SJSA1 (cell line): Measurements from ENCODE around the gene FAHD2B. TPM values are rescaled to one million over a fixed set of nuclear protein-coding genes. Genes with fewer than 3 reads are reported as not detected.
"Not testable (repeated sequence)": the region's sequence is repeated elsewhere in the genome, so short reads cannot be mapped to it uniquely, and the experiment has no call there.

Experiments
- DNase-seq, 2 experiments: peaks; one replicate each; pipeline ENCODE4 v3.0.0-alpha.2; 2015 to 2020; ENCODE audit warnings: low spot score in 2 of 2, low read depth in 1 of 2
- H3K27ac ChIP-seq: fragments of 250-450 bp; sonication (Bioruptor Pico); 2 replicates; pipeline ENCODE4 v1.5.1; 2020; ENCODE audit warnings: mild to moderate bottlenecking, moderate library complexity
- H3K27me3 ChIP-seq: fragments of 250-450 bp; sonication (Bioruptor Pico); replicated peaks from 2 replicates; pipeline ENCODE4 v1.5.1; 2020; ENCODE audit warnings: mild to moderate bottlenecking, moderate library complexity
- H3K36me3 ChIP-seq: fragments of 250-450 bp; sonication (Bioruptor Pico); 2 replicates; pipeline ENCODE4 v1.5.1; 2020; ENCODE audit warnings: mild to moderate bottlenecking
- H3K4me1 ChIP-seq: fragments of 250-450 bp; sonication (Bioruptor Pico); replicated peaks from 2 replicates; pipeline ENCODE4 v1.6.1; 2021; ENCODE audit warnings: mild to moderate bottlenecking
- H3K4me3 ChIP-seq: fragments of 250-450 bp; sonication (Bioruptor Pico); 2 replicates; pipeline ENCODE4 v1.5.1; 2020; ENCODE audit warnings: mild to moderate bottlenecking
- H3K9me3 ChIP-seq: fragments of 250-450 bp; sonication (Bioruptor Pico); replicated peaks from 2 replicates; pipeline ENCODE4 v1.5.1; 2020; ENCODE audit warnings: mild to moderate bottlenecking
- total RNA-seq: library from RNA; depleted of rRNA; stranded (reverse); fragments of >200 nt; shearing (Covaris generic); gene quantifications from 2 replicates; pipeline ENCODE4 v1.2.3, GENCODE V29; 2014; rRNA removed

Gene FAHD2B
- total RNA-seq, 1 experiment from 2014 or later: 6.8 TPM

DNA sequence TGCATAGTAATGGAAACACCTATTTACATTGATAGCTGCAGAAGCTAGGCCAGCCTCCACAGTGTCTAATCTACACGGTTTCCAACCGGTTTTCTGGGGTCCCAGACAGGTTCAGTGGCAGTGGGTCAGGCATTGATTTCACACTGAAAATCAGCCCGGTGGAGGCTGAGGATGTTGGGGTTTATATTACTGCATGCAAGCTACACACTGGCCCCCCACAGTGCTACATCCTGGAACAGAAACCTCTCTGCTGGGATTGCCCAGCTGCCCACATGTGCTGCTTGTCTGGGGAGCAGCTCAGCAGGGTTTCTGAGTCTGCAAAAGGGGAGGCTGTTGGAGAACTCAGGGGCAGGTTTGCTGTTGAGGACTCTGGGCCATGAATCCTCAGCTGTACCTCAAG lies 48.0 kb downstream of the FAHD2B start:
- not testable (repeated sequence) for H3K36me3 ChIP-seq, DNase-seq

DNA sequence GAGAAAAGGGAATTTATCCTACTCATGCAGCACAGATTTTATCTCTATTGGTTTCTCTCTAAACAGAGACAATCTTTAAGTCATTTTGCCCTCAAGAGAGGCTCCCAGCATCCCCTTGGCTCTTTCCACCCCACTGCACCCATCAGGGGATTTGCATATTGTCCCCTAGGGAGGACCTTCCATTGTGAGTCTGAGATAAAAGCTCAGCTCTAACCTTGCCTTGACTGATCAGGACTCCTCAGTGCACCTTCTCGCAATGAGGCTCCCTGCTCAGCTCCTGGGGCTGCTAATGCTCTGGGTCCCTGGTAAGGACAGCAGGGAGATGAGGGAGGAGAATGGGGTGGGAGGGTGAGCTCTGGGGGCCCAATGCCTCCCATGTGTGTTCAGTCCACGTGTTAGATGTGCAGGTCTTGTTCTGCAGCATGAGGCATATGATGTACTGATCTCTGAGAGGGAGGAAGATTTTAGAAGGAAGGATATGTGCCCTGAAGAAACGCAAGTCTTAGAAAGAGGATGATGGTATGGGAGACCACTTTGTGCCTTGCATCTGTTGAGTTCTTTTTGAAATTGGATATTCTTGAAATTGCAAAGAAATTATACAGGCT lies 48.7 kb downstream of the FAHD2B start:
- not testable (repeated sequence) for H3K27ac ChIP-seq, H3K4me1 ChIP-seq, H3K9me3 ChIP-seq, H3K36me3 ChIP-seq, DNase-seq, H3K4me3 ChIP-seq, H3K27me3 ChIP-seq

More for the DNA sequence above, 48.0 kb downstream of the FAHD2B start:
- H3K4me3 ChIP-seq, H3K4me1 ChIP-seq, H3K9me3 ChIP-seq, H3K27me3 ChIP-seq, H3K27ac ChIP-seq: not testable (repeated sequence)

Other genes starting within 250 kb of the FAHD2B start
- 16.3 and 21.5 TPM in 2 replicates for gene ANKRD39, start 236.9 kb downstream of the FAHD2B start, total RNA-seq
- 23.0 and 23.4 TPM in 2 replicates for gene SEMA4C, start 224.8 kb downstream of the FAHD2B start, total RNA-seq
- not detected in 2 replicates for gene FAM178B, start 108.3 kb downstream of the FAHD2B start, total RNA-seq
- 5.5 and 16.7 TPM in 2 replicates for gene ANKRD36, start 18.3 kb upstream of the FAHD2B start, total RNA-seq